Left ventricle myocardium inferior (tissue), 1 donor: ENCODE results near the gene RNASE13. TPM values are rescaled to one million over a fixed set of nuclear protein-coding genes. Genes with fewer than 3 reads are reported as not detected.

Experiments
- DNase-seq: peaks from one replicate; pipeline ENCODE4 v3.0.0-alpha.2; 2020
- H3K27ac ChIP-seq: fragments of 200-600 bp; replicated peaks from 2 replicates; pipeline ENCODE4 v1.8.0; 2021
- H3K27me3 ChIP-seq: fragments of 200-600 bp; 2 replicates; pipeline ENCODE4 v1.8.0; 2021; ENCODE audit warnings: low read depth
- H3K36me3 ChIP-seq: fragments of 200-600 bp; 2 replicates; pipeline ENCODE4 v1.8.0; 2021
- H3K4me1 ChIP-seq: fragments of 200-600 bp; 2 replicates; pipeline ENCODE4 v1.8.0; 2021
- H3K4me3 ChIP-seq: fragments of 200-600 bp; 2 replicates; pipeline ENCODE4 v1.8.0; 2021; ENCODE audit warnings: mild to moderate bottlenecking, moderate library complexity
- H3K9me3 ChIP-seq: fragments of 200-600 bp; replicated peaks from 2 replicates; pipeline ENCODE4 v1.8.0; 2021
- intact Hi-C: fragments of 100-400 bp; cut with micrococcal nuclease; formaldehyde crosslinking; loops from one replicate; pipeline ENCODE4 v1.11.0; 2022
- total RNA-seq: library from RNA; stranded (reverse); fragmentation: NEBNext Ultra II Directional; extraction: Animal tissue kit (Norgen Biotek cat#: 25700); gene quantifications from one replicate; pipeline ENCODE4 v1.2.1, GENCODE V29; 2021
- TF ChIP-seq, protein P1 (sequence below): fragments of 200-600 bp; IDR thresholded peaks from 2 replicates; pipeline ENCODE4 v1.8.0; 2021; ENCODE audit warnings: antibody characterized with exemption, mild to moderate bottlenecking, borderline replicate concordance
- donor health status: DM: no; HTN: yes; CAD: no; lungs with severe emphysema.

The RNASE13 gene
- total RNA-seq, 1 donor from 2014 or later: not detected

DNA sequence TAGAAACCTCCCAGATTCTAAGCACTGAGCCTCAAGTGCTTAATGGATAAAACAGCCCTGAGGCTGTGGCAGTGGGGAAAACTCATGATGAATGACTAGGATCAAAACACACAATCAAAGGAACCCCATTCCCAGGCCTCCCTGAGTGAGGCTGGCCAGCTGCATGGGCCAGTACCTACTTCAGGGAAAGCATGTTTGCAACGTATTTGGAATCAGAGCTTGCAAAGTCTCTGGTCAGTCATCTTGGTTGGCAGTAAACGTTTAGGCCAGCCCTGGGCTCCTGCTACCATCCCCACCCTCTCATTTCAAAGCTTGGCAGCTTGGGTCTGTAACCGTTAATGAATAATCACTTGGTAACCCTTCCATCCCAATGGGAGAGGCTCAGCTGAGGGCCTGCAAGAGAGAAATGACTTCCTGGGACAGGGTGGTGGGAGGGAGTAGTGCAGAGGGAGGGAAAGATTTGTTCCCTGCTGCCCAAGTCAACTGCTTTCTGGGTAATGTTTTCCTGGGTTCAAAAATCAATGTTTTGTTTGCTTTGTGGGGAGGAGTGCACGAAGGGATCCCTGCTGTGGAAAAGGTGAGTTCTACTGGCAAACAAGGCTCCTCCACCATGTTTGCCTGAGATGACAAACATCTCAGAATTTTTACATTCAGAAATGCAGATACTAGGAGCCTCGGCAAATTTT lies 21.0 kb upstream of the RNASE13 start:
- TF ChIP-seq, protein P1, sequence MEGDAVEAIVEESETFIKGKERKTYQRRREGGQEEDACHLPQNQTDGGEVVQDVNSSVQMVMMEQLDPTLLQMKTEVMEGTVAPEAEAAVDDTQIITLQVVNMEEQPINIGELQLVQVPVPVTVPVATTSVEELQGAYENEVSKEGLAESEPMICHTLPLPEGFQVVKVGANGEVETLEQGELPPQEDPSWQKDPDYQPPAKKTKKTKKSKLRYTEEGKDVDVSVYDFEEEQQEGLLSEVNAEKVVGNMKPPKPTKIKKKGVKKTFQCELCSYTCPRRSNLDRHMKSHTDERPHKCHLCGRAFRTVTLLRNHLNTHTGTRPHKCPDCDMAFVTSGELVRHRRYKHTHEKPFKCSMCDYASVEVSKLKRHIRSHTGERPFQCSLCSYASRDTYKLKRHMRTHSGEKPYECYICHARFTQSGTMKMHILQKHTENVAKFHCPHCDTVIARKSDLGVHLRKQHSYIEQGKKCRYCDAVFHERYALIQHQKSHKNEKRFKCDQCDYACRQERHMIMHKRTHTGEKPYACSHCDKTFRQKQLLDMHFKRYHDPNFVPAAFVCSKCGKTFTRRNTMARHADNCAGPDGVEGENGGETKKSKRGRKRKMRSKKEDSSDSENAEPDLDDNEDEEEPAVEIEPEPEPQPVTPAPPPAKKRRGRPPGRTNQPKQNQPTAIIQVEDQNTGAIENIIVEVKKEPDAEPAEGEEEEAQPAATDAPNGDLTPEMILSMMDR: no peak
- Histone ChIP-seq H3K9me3 (no peaks in the 10 kb centered on the region), H3K4me1 (peaks cover 8% of the 10 kb centered on the region), H3K27me3 (no peaks in the 10 kb centered on the region), H3K36me3 (no peaks in the 10 kb centered on the region), H3K27ac (no peak overlapping the region), H3K4me3 (no peak overlapping the region)
- intact Hi-C loops: no loop called here
- no peak for DNase-seq

DNA sequence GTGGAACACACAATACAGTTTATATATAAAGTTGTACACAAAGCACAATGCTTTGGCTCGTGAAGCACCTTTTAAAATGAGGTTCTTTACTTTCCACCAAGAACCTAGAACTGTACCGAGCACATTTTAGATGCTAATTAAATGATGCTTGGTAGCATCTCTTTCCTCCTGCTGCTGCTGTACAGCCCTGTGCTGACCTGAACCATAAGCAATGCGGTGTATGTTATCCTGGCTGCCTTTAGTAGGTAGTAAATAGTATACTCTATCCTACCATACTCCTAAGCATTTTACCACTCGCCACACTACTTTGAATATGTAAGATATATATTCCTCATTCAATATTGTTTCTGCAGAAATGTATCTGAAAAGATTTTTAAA lies 20.1 kb upstream of the RNASE13 start:
- Histone ChIP-seq H3K27ac (no peak overlapping the region), H3K4me3 (no peak overlapping the region), H3K4me1 (peaks cover 8% of the 10 kb centered on the region), H3K27me3 (no peaks in the 10 kb centered on the region), H3K9me3 (no peaks in the 10 kb centered on the region), H3K36me3 (no peaks in the 10 kb centered on the region)
- TF ChIP-seq, protein P1: no peak
- no peak for DNase-seq
- intact Hi-C loops: no loop called here

DNA sequence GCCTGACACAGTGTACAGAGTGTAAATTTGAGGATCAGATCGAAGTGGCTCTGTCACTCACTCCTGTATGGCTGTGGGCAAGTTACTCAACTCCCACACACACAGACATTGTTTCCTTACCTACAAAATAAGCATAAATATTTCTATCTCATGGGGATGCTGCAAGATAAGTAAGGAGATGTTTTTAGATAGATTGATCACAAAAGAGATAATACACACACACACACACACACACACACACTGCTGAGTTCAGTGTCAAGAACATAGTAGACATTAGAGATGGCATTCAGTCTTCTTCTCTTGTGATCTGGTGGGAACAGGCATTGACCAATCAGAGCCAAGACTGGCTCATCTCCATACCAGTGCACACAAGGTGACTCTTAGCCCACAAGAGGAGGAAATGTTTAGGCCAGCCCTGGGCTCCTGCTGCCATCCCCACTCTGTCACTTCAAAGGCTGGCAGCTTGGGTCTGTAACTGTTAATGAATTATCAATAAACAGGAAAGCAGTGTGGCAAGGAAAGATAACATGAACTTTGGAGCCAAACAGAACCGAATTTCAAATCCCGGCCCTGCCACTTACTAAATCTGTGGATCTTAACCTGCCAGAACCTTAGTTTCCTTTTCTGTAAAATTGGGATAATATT lies 19.6 kb upstream of the RNASE13 start:
- Histone ChIP-seq H3K27me3 (no peaks in the 10 kb centered on the region), H3K9me3 (no peaks in the 10 kb centered on the region), H3K4me3 (no peak overlapping the region), H3K27ac (no peak overlapping the region), H3K4me1 (peaks cover 8% of the 10 kb centered on the region), H3K36me3 (no peaks in the 10 kb centered on the region)
- intact Hi-C loops: no loop called here
- TF ChIP-seq, protein P1: no peak
- DNase-seq: no peak

DNA sequence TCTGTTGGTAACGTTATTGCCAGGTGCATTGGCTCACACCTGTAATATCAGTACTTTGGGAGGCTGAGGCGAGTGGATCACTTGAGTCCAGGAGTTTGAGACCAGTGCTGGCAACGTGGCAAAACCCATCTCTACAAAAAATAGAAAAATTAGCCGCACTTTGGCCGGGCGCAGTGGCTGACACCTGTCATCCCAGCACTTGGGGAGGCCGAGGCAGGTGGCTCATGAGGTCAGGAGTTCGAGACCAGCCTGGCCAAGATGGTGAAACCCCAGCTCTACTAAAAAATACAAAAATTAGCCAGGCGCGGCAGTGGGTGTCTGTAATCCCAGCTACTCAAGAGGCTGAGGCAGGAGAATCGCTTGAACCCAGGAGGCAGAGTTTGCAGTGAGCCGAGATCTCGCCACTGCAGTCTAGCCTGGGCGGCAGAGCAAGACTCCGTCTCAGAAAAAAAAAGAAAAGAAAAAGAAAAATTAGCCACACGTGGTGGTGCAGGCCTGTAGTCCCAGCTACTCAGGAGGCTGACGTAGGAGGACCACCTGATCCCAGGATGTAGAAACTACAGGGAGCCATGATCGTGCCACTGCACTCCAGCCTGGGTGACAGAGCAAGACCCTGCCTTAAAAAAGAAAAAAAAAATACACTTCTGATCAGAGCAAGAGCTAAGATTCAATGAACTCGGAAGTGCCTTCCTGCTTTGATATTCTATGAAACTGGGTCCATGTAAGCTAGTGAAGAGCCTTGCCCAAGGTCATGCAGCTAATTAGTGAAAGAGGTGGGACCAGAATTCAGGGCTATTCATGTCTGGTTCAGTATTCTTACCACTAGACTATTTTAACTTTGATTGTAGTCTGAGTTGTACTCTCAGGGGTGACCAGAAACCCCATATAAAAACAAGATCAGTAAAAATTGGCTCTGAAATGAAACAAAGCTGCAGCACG lies 18.8 kb upstream of the RNASE13 start:
- intact Hi-C loops: no loop called here
- no peaks in the 10 kb centered on the region for H3K36me3 ChIP-seq
- no peak for DNase-seq
- TF ChIP-seq, protein P1: no peak
- H3K27ac ChIP-seq: no peak overlapping the region
- peaks cover 16% of the 10 kb centered on the region for H3K4me1 ChIP-seq
- no peaks in the 10 kb centered on the region for H3K9me3 ChIP-seq
- no peak overlapping the region for H3K4me3 ChIP-seq
- no peaks in the 10 kb centered on the region for H3K27me3 ChIP-seq

DNA sequence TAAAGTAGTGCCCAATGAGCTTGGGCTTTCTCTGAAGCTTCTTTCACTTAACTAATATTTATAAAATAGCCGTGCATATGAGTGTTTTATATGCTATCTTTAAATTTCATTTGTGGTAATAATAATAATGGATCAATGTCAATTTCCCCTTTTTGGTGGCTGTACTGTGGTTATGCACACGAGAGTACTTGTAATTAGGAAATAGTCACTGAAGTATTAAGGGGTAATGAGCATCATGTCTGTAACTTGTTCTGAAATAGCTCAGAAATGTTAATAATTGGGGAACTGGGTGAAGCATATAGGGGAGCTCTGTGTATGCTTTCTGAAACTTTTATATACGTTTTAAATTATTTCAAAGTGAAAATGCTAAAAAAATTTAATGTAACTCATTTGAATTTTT lies 16.0 kb upstream of the RNASE13 start:
- DNase-seq: no peak
- TF ChIP-seq, protein P1: no peak
- Histone ChIP-seq H3K27ac (no peak overlapping the region), H3K27me3 (no peaks in the 10 kb centered on the region), H3K4me1 (peaks cover 21% of the 10 kb centered on the region), H3K9me3 (no peaks in the 10 kb centered on the region), H3K36me3 (no peaks in the 10 kb centered on the region), H3K4me3 (no peak overlapping the region)
- intact Hi-C loops: no loop called here
